H9 (cell line): ENCODE measurements around the gene PTPRN2. TPM values are rescaled to one million over a fixed set of nuclear protein-coding genes. Genes with fewer than 3 reads are reported as not detected.

Source experiments
- DNase-seq: peaks from one replicate; pipeline ENCODE4 v3.0.0-alpha.2; 2017
- H2AFZ ChIP-seq: one replicate; pipeline ENCODE4 v1.6.1; 2013; ENCODE audit warnings: mild to moderate bottlenecking, low read length, control low read depth, moderate library complexity
- H2AK5ac ChIP-seq: 2 replicates; pipeline ENCODE4 v1.6.1; 2013; ENCODE audit warnings: low read length, control low read depth, mixed read lengths; ENCODE audit not compliant: insufficient read length
- H2BK120ac ChIP-seq: one replicate; pipeline ENCODE4 v1.6.1; 2013; ENCODE audit warnings: low read depth, mild to moderate bottlenecking, low read length, control low read depth, inconsistent platforms; ENCODE audit not compliant: poor library complexity, severe bottlenecking
- H2BK12ac ChIP-seq: 2 replicates; pipeline ENCODE4 v1.6.1; 2013; ENCODE audit warnings: low read length, control low read depth, mixed read lengths, low read depth; ENCODE audit not compliant: insufficient read length
- H2BK15ac ChIP-seq: 2 replicates; pipeline ENCODE4 v1.6.1; 2013; ENCODE audit warnings: low read depth, low read length, control low read depth
- H2BK20ac ChIP-seq: one replicate; pipeline ENCODE4 v1.6.1; 2013; ENCODE audit warnings: low read depth, mild to moderate bottlenecking, low read length, control low read depth, inconsistent platforms; ENCODE audit not compliant: poor library complexity, severe bottlenecking
- H2BK5ac ChIP-seq: 2 replicates; pipeline ENCODE4 v1.6.1; 2013; ENCODE audit warnings: low read length, control low read depth, mixed read lengths; ENCODE audit not compliant: insufficient read length
- H3K14ac ChIP-seq: 2 replicates; pipeline ENCODE4 v1.6.1; 2013; ENCODE audit warnings: low read length, control low read depth; ENCODE audit not compliant: insufficient read depth
- H3K18ac ChIP-seq: 2 replicates; pipeline ENCODE4 v1.6.1; 2013; ENCODE audit warnings: low read depth, mild to moderate bottlenecking, mixed read lengths, low read length, control low read depth; ENCODE audit not compliant: insufficient read length
- H3K23ac ChIP-seq: 2 replicates; pipeline ENCODE4 v1.6.1; 2013; ENCODE audit warnings: low read length, control low read depth, mixed read lengths, low read depth; ENCODE audit not compliant: insufficient read length
- H3K23me2 ChIP-seq: 2 replicates; pipeline ENCODE4 v1.6.1; 2013; ENCODE audit warnings: low read depth, mild to moderate bottlenecking, mixed read lengths, low read length, control low read depth; ENCODE audit not compliant: insufficient read length, poor library complexity, severe bottlenecking
- H3K27ac ChIP-seq: 2 replicates; pipeline ENCODE4 v1.5.1; 2013; ENCODE audit warnings: low read length, control low read depth, mixed read lengths, low read depth; ENCODE audit not compliant: insufficient read length
- H3K27me3 ChIP-seq: 2 replicates; pipeline ENCODE4 v1.6.1; 2013; ENCODE audit warnings: low read length, control low read depth, inconsistent platforms; ENCODE audit not compliant: insufficient read depth
- H3K4ac ChIP-seq: 2 replicates; pipeline ENCODE4 v1.6.1; 2013; ENCODE audit warnings: low read depth, mild to moderate bottlenecking, control low read depth, inconsistent platforms, low read length, moderate library complexity
- H3K4me1 ChIP-seq: 2 replicates; pipeline ENCODE4 v1.6.1; 2013; ENCODE audit warnings: low read length, control low read depth, inconsistent platforms; ENCODE audit not compliant: insufficient read depth
- H3K4me2 ChIP-seq: 2 replicates; pipeline ENCODE4 v1.6.1; 2013; ENCODE audit warnings: low read length, control low read depth, mixed read lengths; ENCODE audit not compliant: insufficient read length, insufficient read depth
- H3K56ac ChIP-seq: 2 replicates; pipeline ENCODE4 v1.6.1; 2013; ENCODE audit warnings: low read depth, mild to moderate bottlenecking, mixed read lengths, low read length, control low read depth; ENCODE audit not compliant: insufficient read length
- H3K79me1 ChIP-seq: 2 replicates; pipeline ENCODE4 v1.6.1; 2013; ENCODE audit warnings: low read depth, mild to moderate bottlenecking, moderate library complexity, low read length, control low read depth, inconsistent platforms; ENCODE audit not compliant: insufficient read depth, poor library complexity, severe bottlenecking
- H3K79me2 ChIP-seq: 2 replicates; pipeline ENCODE4 v1.6.1; 2013; ENCODE audit warnings: low read length, control low read depth, inconsistent platforms; ENCODE audit not compliant: insufficient read depth
- H3K9ac ChIP-seq: 2 replicates; pipeline ENCODE4 v1.6.1; 2013; ENCODE audit warnings: low read length, control low read depth, mixed read lengths; ENCODE audit not compliant: insufficient read length; ENCODE audit errors: extremely low read depth
- H3K9me3 ChIP-seq: one replicate; pipeline ENCODE4 v1.6.1; 2013; ENCODE audit warnings: low read depth, low read length, inconsistent platforms; ENCODE audit not compliant: control insufficient read depth
- H3T11ph ChIP-seq: one replicate; pipeline ENCODE4 v1.6.1; 2013; ENCODE audit warnings: mild to moderate bottlenecking, low read length, control low read depth, inconsistent platforms
- H4K20me1 ChIP-seq: one replicate; pipeline ENCODE4 v1.6.1; 2013; ENCODE audit not compliant: control insufficient read depth, insufficient read length, insufficient read depth
- H4K5ac ChIP-seq: 2 replicates; pipeline ENCODE4 v1.6.1; 2013; ENCODE audit warnings: low read depth, mild to moderate bottlenecking, mixed read lengths, low read length, control low read depth; ENCODE audit not compliant: insufficient read length
- H4K8ac ChIP-seq: replicated peaks from 2 replicates; pipeline ENCODE4 v1.6.1; 2013; ENCODE audit warnings: low read length, control low read depth, mixed read lengths, low read depth; ENCODE audit not compliant: insufficient read length
- H4K91ac ChIP-seq: 2 replicates; pipeline ENCODE4 v1.6.1; 2013; ENCODE audit warnings: low read depth, mild to moderate bottlenecking, moderate library complexity, mixed read lengths, low read length, control low read depth; ENCODE audit not compliant: insufficient read length
- H3K27ac Mint-ChIP-seq, 3 experiments: 2 replicates in 2 of 3; 3 replicates in 1 of 3; pipeline ENCODE4 v1.8.0; 2020 to 2021; ENCODE audit warnings: mixed read lengths in 3 of 3, mild to moderate bottlenecking in 1 of 3, moderate library complexity in 1 of 3
- H3K27me3 Mint-ChIP-seq: 2 replicates; pipeline ENCODE4 v1.8.0; 2021; ENCODE audit warnings: low read depth, mild to moderate bottlenecking, moderate library complexity, mixed read lengths
- H3K36me3 Mint-ChIP-seq, 3 experiments: 2 replicates in 2 of 3; 3 replicates in 1 of 3; pipeline ENCODE4 v1.8.0; 2020 to 2021; ENCODE audit warnings: low read depth in 3 of 3, mixed read lengths in 3 of 3; ENCODE audit not compliant: insufficient read depth in 1 of 3
- H3K4me1 Mint-ChIP-seq, 2 experiments: 2 replicates each; pipeline ENCODE4 v1.8.0; 2020; ENCODE audit warnings: mixed read lengths in 2 of 2
- H3K4me3 Mint-ChIP-seq, 2 experiments: 2 replicates in 1 of 2; 3 replicates in 1 of 2; pipeline ENCODE4 v1.8.0; 2020 to 2021; ENCODE audit warnings: mild to moderate bottlenecking in 2 of 2, mixed read lengths in 2 of 2, moderate library complexity in 1 of 2
- H3K9me3 Mint-ChIP-seq, 2 experiments: 2 replicates in 1 of 2; 3 replicates in 1 of 2; pipeline ENCODE4 v1.8.0; 2020; ENCODE audit warnings: mild to moderate bottlenecking in 2 of 2, mixed read lengths in 2 of 2, moderate library complexity in 1 of 2
- WGBS: extraction: QIAGEN DNeasy Blood & Tissue Kit; methylation state at CpG from one replicate; pipeline ENCODE4 v1.1.7; 2013; ENCODE audit warnings: missing lambda C conversion rate, low lambda C conversion rate, mixed read lengths; ENCODE audit not compliant: insufficient read length; ENCODE audit errors: extremely low coverage; 5-methylcytosine and 5-hydroxymethylcytosine counted together
- total RNA-seq: library from RNA; stranded (reverse); gene quantifications from 2 replicates; pipeline ENCODE4 v1.2.1, GENCODE V29; 2021
- TF ChIP-seq, protein P1 (sequence below): fragments of 200-600 bp; sonication (generic); conservative IDR thresholded peaks from 3 replicates; pipeline ENCODE4 v1.8.0; 2021; ENCODE audit warnings: antibody characterized with exemption, mild to moderate bottlenecking

The PTPRN2 gene
- total RNA-seq, 1 experiment from 2014 or later: 5.2 TPM

DNA sequence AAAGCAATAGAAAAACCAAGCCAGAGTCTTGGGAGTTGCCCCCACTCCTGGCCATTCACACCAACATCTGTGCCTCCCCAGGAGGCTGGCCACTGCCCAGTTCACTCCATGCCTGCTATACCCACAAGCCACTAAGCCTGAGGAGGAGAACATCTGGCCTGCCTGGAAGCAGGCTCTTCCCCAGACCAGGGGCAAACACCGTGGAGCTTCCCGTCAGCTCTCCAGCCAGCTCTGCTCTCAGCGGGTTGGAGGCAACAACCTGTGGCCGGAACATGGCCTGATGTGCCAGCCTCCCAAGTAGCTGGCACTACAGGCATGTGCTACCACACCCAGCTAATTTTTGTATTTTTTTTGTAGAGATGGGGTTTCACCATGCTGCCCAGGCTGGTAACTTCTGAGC lies 9.1 kb upstream of the PTPRN2 start:
- Histone ChIP-seq H3K56ac (no peak overlapping the region), H2AK5ac (no peak overlapping the region), H2BK15ac (no peak overlapping the region), H3K79me1 (no peaks in the 10 kb centered on the region), H3K4me2 (no peak overlapping the region), H2BK5ac (no peak overlapping the region), H3K27me3 (peaks cover 12% of the 10 kb centered on the region; the same call in 1 of the 2 replicates), H3K23ac (no peak overlapping the region), H2BK20ac (no peak overlapping the region), H3T11ph (no peak overlapping the region), H3K23me2 (no peaks in the 10 kb centered on the region), H3K18ac (no peak overlapping the region), H2BK120ac (no peak overlapping the region), H3K27ac (no peak overlapping the region), H4K5ac (no peak overlapping the region), H3K14ac (no peak overlapping the region; the same call in 1 of the 2 replicates), H3K4ac (no peak overlapping the region), H4K20me1 (no peaks in the 10 kb centered on the region), H3K9ac (no peak overlapping the region), H2AFZ (no peak overlapping the region), H3K79me2 (no peaks in the 10 kb centered on the region), H2BK12ac (no peak overlapping the region), H3K4me1 (no peaks in the 10 kb centered on the region), H3K9me3 (no peaks in the 10 kb centered on the region), H4K8ac (no peak overlapping the region), H4K91ac (no peak overlapping the region)
- H3K27ac Mint-ChIP-seq: no peak overlapping the region
- TF ChIP-seq, protein P1, sequence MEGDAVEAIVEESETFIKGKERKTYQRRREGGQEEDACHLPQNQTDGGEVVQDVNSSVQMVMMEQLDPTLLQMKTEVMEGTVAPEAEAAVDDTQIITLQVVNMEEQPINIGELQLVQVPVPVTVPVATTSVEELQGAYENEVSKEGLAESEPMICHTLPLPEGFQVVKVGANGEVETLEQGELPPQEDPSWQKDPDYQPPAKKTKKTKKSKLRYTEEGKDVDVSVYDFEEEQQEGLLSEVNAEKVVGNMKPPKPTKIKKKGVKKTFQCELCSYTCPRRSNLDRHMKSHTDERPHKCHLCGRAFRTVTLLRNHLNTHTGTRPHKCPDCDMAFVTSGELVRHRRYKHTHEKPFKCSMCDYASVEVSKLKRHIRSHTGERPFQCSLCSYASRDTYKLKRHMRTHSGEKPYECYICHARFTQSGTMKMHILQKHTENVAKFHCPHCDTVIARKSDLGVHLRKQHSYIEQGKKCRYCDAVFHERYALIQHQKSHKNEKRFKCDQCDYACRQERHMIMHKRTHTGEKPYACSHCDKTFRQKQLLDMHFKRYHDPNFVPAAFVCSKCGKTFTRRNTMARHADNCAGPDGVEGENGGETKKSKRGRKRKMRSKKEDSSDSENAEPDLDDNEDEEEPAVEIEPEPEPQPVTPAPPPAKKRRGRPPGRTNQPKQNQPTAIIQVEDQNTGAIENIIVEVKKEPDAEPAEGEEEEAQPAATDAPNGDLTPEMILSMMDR: no peak
- peaks cover 0 to 7% of the 10 kb centered on the region in 2 experiments; a peak in 2 of 4 replicates for H3K4me1 Mint-ChIP-seq
- peaks cover 0 to 4% of the 10 kb centered on the region in 2 experiments; a peak in 2 of 5 replicates for H3K9me3 Mint-ChIP-seq
- no peaks in the 10 kb centered on the region for H3K27me3 Mint-ChIP-seq
- no peak for DNase-seq
- H3K4me3 Mint-ChIP-seq: no peak overlapping the region
- no CpG with 5 or more reads among the region's 4 CpGs for whole genome bisulfite sequencing
- H3K36me3 Mint-ChIP-seq: peaks cover 0 to 4% (median 0%) of the 10 kb centered on the region in 3 experiments; a peak in 1 of 7 replicates
